ENCODE data around the gene B4GALT3. TPM values are rescaled to one million over a fixed set of nuclear protein-coding genes. Genes with fewer than 3 reads are reported as not detected.

Gene B4GALT3
- total RNA-seq, 4 donors from 2014 or later = 3.0 to 71.4 (median 26.6) TPM

- no peak overlapping the region for H3K27ac ChIP-seq
- no peak overlapping the region for H3K4me3 ChIP-seq
- H3K4me1 ChIP-seq = peaks cover 0 to 19% (median 2%) of the 10 kb centered on the region in 4 donors
- H3K27me3 ChIP-seq = no peaks in the 10 kb centered on the region
- H3K9me3 ChIP-seq = no peaks in the 10 kb centered on the region
- no peak for DNase-seq
- in situ Hi-C loops (cut with MboI; ENCODE audit: low pct_ligation_motif_present in 1 of 4, low pct_unique_long_range_greater_than_20kb in 1 of 4, low sequenced_read_pairs in 3 of 4) (no loop called here), intact Hi-C loops (cut with DNase I; ENCODE audit: low total_unique reads) (no loop called here)
- WGBS, 2 donors (ENCODE audit: low coverage in 1 of 2) = 94 to 95% methylated on average over 5 of the region's 5 CpGs
- H3K36me3 ChIP-seq = no peaks in the 10 kb centered on the region
- TF ChIP-seq POLR2AphosphoS5 (IDR thresholded peaks at IDR 0.05) (no peak), POLR2A (IDR thresholded peaks at IDR 0.05) (no peak), CTCF (IDR thresholded peaks at IDR 0.05) (no peak), EP300 (IDR thresholded peaks at IDR 0.05; ENCODE audit: low read depth) (no peak)
Observed at GRCh38 chr1:161189036-161189435, 11.7 kb upstream of the B4GALT3 start.

- H3K4me1 ChIP-seq = peaks cover 0 to 19% (median 2%) of the 10 kb centered on the region in 4 donors
- in situ Hi-C loops (cut with MboI; ENCODE audit: low pct_ligation_motif_present in 1 of 4, low pct_unique_long_range_greater_than_20kb in 1 of 4, low sequenced_read_pairs in 3 of 4) = no loop called here
- 83 to 100% methylated on average over 1 to 6 of the region's 6 CpGs for WGBS, 2 donors (ENCODE audit: low coverage in 1 of 2)
- no peak overlapping the region for H3K27ac ChIP-seq
- no peaks in the 10 kb centered on the region for H3K9me3 ChIP-seq
- no peaks in the 10 kb centered on the region for H3K27me3 ChIP-seq
- H3K4me3 ChIP-seq = no peak overlapping the region
- H3K36me3 ChIP-seq = no peaks in the 10 kb centered on the region
- intact Hi-C loops (cut with DNase I; ENCODE audit: low total_unique reads) = no loop called here
- TF ChIP-seq CTCF (IDR thresholded peaks at IDR 0.05) (no peak), POLR2A (IDR thresholded peaks at IDR 0.05) (no peak), EP300 (IDR thresholded peaks at IDR 0.05; ENCODE audit: low read depth) (no peak), POLR2AphosphoS5 (IDR thresholded peaks at IDR 0.05) (no peak)
- no peak for DNase-seq
Observed at GRCh38 chr1:161188381-161188780, 11.1 kb upstream of the B4GALT3 start.

- peak overlapping the region in 2 of 4 donors; percentile 18 to 70 for H3K27ac ChIP-seq
- no peak for DNase-seq
- H3K9me3 ChIP-seq = no peaks in the 10 kb centered on the region
- in situ Hi-C loops (cut with MboI; ENCODE audit: low pct_ligation_motif_present in 1 of 4, low pct_unique_long_range_greater_than_20kb in 1 of 4, low sequenced_read_pairs in 3 of 4) = no loop called here
- intact Hi-C loops (cut with DNase I; ENCODE audit: low total_unique reads) = no loop called here
- H3K4me1 ChIP-seq = peaks cover 0 to 19% (median 0%) of the 10 kb centered on the region in 4 donors
- H3K36me3 ChIP-seq = no peaks in the 10 kb centered on the region
- H3K27me3 ChIP-seq = no peaks in the 10 kb centered on the region
- 65 to 76% methylated on average over 2 to 3 of the region's 3 CpGs for WGBS, 2 donors (ENCODE audit: low coverage in 1 of 2)
- TF ChIP-seq EP300 (IDR thresholded peaks at IDR 0.05; ENCODE audit: low read depth) (no peak), CTCF (IDR thresholded peaks at IDR 0.05) (no peak), POLR2A (IDR thresholded peaks at IDR 0.05) (no peak), POLR2AphosphoS5 (IDR thresholded peaks at IDR 0.05) (no peak)
- no peak overlapping the region for H3K4me3 ChIP-seq
Observed at GRCh38 chr1:161187311-161187710, 10.0 kb upstream of the B4GALT3 start.

GRCh38 chr1:161185732-161186311 is 8.5 kb upstream of the B4GALT3 start:
- H3K4me3 ChIP-seq = no peak overlapping the region
- in situ Hi-C loops (cut with MboI; ENCODE audit: low pct_ligation_motif_present in 1 of 4, low pct_unique_long_range_greater_than_20kb in 1 of 4, low sequenced_read_pairs in 3 of 4) = no loop called here
- H3K27me3 ChIP-seq = no peaks in the 10 kb centered on the region
- intact Hi-C loops (cut with DNase I; ENCODE audit: low total_unique reads) = no loop called here
- peak overlapping the region; percentile 70 to 76 (median 72) for H3K27ac ChIP-seq
- peaks cover 0 to 27% (median 0%) of the 10 kb centered on the region in 4 donors for H3K4me1 ChIP-seq
- 29 to 42% methylated on average over 1 to 2 of the region's 2 CpGs for WGBS, 2 donors (ENCODE audit: low coverage in 1 of 2)
- no peaks in the 10 kb centered on the region for H3K36me3 ChIP-seq
- no peak for TF ChIP-seq POLR2A (IDR thresholded peaks at IDR 0.05)
- TF ChIP-seq EP300 (IDR thresholded peaks at IDR 0.05; ENCODE audit: low read depth) = no peak
- no peak for TF ChIP-seq POLR2AphosphoS5 (IDR thresholded peaks at IDR 0.05)
- no peak for TF ChIP-seq CTCF (IDR thresholded peaks at IDR 0.05)
- DNase-seq = no peak
- no peaks in the 10 kb centered on the region for H3K9me3 ChIP-seq
